GM23248 (cell line): ENCODE results near the gene RFT1.

Experiments
- EZH2 ChIP-seq: fragments of 200-600 bp; sonication (generic); IDR thresholded peaks from 2 replicates; pipeline ENCODE4 v1.6.1; 2018; ENCODE audit warnings: antibody characterized with exemption, mild to moderate bottlenecking; ENCODE audit not compliant: insufficient read depth, poor library complexity, severe bottlenecking
- EZH2phosphoT487 ChIP-seq: fragments of 200-600 bp; sonication (generic); IDR thresholded peaks from 2 replicates; pipeline ENCODE4 v1.6.1; 2018; ENCODE audit warnings: antibody characterized with exemption, moderate library complexity, mild to moderate bottlenecking, low read depth; ENCODE audit not compliant: insufficient read depth

DNA sequence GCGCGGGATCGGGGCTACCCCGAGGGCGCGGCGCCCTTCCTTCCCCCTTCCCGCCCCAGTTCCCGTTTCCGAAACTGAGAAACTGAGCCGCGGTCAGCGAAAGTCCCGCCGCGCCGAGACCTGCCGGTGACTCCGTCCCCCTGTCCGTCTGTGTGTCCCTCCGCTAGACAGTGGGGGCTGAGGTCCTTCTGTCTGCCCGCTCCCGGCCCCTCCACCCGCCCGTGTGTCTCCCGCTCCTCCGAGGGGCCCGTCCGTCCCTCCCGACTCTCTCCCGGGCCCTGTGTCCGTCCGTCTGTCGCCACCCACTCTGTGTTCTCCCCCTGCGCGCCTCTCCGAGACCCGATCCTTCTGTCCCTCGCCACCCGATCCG is 31.2 kb upstream of the RFT1 start:
- TF ChIP-seq EZH2 (no peak), EZH2phosphoT487 (no peak)
